Stimulated activated naive CD8-positive, alpha-beta T cell treated with anti-CD3 and anti-CD28 coated beads, Interleukin-15, amount 100 ng/mL, for 72 hours (primary cell): ENCODE measurements around the gene ADAMTS8.

Source experiments
- ATAC-seq: fragments of 150-1000 bp; cut with Tn5 transposase; 2 replicates; pipeline ENCODE4 v1.10.0; 2021; ENCODE audit warnings: mild to moderate bottlenecking, moderate library complexity
- DNase-seq, 2 donors: peaks; one replicate each; pipeline ENCODE4 v3.0.0; 2021 to 2022
- H3K27ac Mint-ChIP-seq, 2 donors: one replicate each; pipeline ENCODE4 v1.8.0; 2022; ENCODE audit warnings: mild to moderate bottlenecking in 2 of 2, mixed read lengths in 2 of 2, moderate library complexity in 2 of 2
- H3K27me3 Mint-ChIP-seq: one replicate; pipeline ENCODE4 v1.8.0; 2022; ENCODE audit warnings: mixed read lengths
- H3K4me1 Mint-ChIP-seq: one replicate; pipeline ENCODE4 v1.8.0; 2022; ENCODE audit warnings: mild to moderate bottlenecking, mixed read lengths
- H3K4me3 Mint-ChIP-seq, 2 donors: one replicate each; pipeline ENCODE4 v1.8.0; 2022; ENCODE audit warnings: mild to moderate bottlenecking in 2 of 2, mixed read lengths in 2 of 2, moderate library complexity in 1 of 2
- H3K9me3 Mint-ChIP-seq, 2 donors: one replicate each; pipeline ENCODE4 v1.8.0; 2022; ENCODE audit warnings: mixed read lengths in 2 of 2

ADAMTS8 gene

GRCh38 chr11:130404727-130405126 lies 23.7 kb downstream of the ADAMTS8 start:
- H3K4me3 Mint-ChIP-seq, result no peak overlapping the region
- no peak for ATAC-seq
- no peak for DNase-seq
- H3K9me3 Mint-ChIP-seq, result no peaks in the 10 kb centered on the region
- H3K27ac Mint-ChIP-seq, result no peak overlapping the region
- peaks cover 14% of the 10 kb centered on the region for H3K4me1 Mint-ChIP-seq
- peaks cover 18% of the 10 kb centered on the region for H3K27me3 Mint-ChIP-seq

DNA sequence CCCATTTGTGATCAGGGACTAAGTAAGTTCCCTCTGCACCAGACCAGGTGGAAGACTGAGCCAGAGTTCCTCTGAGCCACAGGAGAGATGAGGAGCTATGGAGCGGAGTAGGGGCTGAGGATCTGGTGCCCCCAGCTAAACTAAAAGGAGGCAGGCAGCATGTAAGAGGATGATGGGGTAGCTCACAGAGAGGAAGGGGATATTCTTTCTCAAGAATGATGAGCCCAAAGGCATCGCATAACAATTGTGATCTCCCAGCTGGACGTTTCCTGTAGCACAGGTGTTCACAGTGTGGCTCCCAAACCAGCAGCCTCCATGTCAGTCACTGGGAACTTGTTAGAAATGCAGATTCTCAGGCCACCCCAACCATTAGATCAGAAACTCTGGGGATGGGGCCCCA lies 24.4 kb downstream of the ADAMTS8 start:
- no peaks in the 10 kb centered on the region for H3K9me3 Mint-ChIP-seq
- no peak overlapping the region for H3K27ac Mint-ChIP-seq
- peaks cover 14% of the 10 kb centered on the region for H3K4me1 Mint-ChIP-seq
- no peak for ATAC-seq
- peaks cover 26% of the 10 kb centered on the region for H3K27me3 Mint-ChIP-seq
- no peak for DNase-seq
- H3K4me3 Mint-ChIP-seq, result no peak overlapping the region

- DNase-seq, result no peak
- no peaks in the 10 kb centered on the region for H3K9me3 Mint-ChIP-seq
These were observed 25.1 kb downstream of the ADAMTS8 start for GRCh38 chr11:130403271-130403804.

DNA sequence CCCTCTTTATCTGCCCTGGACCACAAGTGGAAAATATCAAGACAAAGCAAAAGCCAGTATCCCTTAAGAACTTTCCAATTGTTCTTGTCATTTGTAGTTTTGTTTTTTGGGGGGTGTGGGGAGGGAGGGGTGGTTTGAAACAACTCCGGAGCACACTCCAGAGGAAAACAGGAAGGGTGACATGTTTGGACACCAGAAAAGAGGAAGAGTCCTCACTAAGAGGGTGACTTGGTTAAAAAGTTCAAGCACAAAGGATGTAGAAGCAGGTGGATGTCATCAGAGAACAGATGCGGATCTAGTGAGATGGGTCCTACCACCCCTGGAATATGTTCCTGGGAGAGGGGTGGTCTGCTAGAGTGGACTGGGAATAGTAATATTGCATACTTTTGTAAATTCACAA lies 25.8 kb downstream of the ADAMTS8 start:
- H3K27ac Mint-ChIP-seq, result no peak overlapping the region
- no peak overlapping the region for H3K4me3 Mint-ChIP-seq
- peaks cover 14% of the 10 kb centered on the region for H3K4me1 Mint-ChIP-seq

More at GRCh38 chr11:130403271-130403804, 25.1 kb downstream of the ADAMTS8 start:
- ATAC-seq, result no peak
- Mint-ChIP-seq H3K4me3 (no peak overlapping the region), H3K27me3 (peaks cover 31% of the 10 kb centered on the region), H3K4me1 (peaks cover 14% of the 10 kb centered on the region), H3K27ac (no peak overlapping the region)

DNA sequence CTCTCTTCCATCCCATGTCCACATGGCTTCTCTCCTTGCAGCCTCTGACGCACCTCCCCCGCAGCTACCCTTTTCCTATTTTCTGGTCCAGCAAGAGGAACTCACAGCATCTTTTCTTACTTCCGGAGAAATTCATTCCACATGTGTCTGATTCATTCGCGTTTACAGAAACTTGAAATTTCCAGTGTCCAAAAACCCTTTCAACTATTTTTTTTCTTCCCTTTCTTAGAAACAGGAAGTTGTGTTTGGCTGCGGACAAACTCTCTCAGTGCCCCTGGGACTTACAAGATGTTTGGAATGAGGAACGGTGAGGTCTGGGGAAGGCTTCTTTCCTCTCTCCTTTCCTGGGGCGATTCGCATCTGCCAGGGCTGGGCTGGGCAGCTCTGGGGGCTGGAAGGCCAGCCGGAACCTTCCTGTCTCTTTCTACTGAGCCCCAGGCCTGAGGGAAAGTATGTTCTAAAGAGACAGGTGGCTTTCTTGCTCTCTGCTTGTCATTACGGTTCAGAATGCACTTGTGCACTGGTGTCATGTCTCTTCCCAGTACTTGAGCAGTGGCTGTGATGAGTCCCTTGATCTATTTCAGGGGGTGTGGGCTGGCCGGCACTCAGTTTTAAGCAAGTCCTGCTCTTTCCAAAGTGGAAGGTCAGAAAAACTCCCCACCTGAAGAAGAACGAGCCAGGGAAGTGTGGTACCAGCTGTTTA lies 27.5 kb downstream of the ADAMTS8 start:
- Mint-ChIP-seq H3K27me3 (peaks cover 44% of the 10 kb centered on the region), H3K4me3 (no peak overlapping the region), H3K9me3 (no peaks in the 10 kb centered on the region), H3K27ac (no peak overlapping the region), H3K4me1 (peaks cover 14% of the 10 kb centered on the region)
- no peak for ATAC-seq
- DNase-seq, result no peak

More for the DNA sequence above, 25.8 kb downstream of the ADAMTS8 start:
- ATAC-seq (no peak), DNase-seq (no peak)
- Mint-ChIP-seq H3K9me3 (no peaks in the 10 kb centered on the region), H3K27me3 (peaks cover 39% of the 10 kb centered on the region)

DNA sequence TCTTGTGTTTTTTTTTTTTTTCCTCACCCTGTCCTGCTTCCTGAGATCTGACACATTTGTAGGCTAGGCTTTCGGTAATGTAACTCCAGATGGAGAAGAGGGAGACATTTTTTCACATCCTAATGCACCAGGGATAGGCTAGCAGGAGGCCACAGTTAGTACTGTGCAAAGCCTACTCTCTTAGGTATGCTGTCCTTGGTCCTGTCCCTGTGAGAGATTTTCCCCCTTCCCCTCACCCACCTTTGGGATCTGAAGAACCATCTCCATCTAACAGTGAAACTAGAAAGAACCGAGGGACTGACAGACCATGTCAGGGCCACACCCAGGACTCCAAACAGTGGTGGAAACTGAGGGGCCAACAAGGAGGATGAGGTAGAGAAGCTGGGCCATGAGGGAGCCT lies 29.2 kb downstream of the ADAMTS8 start:
- ATAC-seq (no peak), DNase-seq (no peak)
- H3K4me1 Mint-ChIP-seq, result peaks cover 14% of the 10 kb centered on the region
- H3K27me3 Mint-ChIP-seq, result peaks cover 44% of the 10 kb centered on the region
- no peak overlapping the region for H3K4me3 Mint-ChIP-seq
- H3K27ac Mint-ChIP-seq, result peak overlapping the region in 1 of 2 donors; percentile 74
- no peaks in the 10 kb centered on the region for H3K9me3 Mint-ChIP-seq

DNA sequence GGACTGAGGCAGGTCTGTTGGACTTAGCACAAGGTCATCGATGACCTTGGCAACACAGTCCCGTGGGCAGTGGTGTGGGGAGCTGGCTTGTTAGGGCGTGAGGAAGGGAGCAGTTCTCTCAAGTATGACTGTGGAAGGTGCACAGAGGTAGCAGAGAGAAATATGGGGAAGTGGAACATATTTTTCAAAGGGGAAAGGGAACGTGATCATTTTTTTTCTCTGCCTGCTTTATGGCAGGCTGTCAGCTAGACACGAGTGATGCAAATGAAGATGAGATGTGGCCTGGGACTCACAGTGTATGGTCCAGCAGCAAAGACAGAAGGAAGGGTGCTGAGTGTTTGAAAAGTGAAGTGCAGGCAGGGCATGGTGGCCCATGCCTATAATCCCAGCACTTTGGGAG lies 30.6 kb downstream of the ADAMTS8 start:
- no peak overlapping the region for H3K4me3 Mint-ChIP-seq
- no peaks in the 10 kb centered on the region for H3K9me3 Mint-ChIP-seq
- DNase-seq (no peak), ATAC-seq (no peak)
- peaks cover 44% of the 10 kb centered on the region for H3K27me3 Mint-ChIP-seq
- H3K4me1 Mint-ChIP-seq, result peaks cover 14% of the 10 kb centered on the region
- no peak overlapping the region for H3K27ac Mint-ChIP-seq

DNA sequence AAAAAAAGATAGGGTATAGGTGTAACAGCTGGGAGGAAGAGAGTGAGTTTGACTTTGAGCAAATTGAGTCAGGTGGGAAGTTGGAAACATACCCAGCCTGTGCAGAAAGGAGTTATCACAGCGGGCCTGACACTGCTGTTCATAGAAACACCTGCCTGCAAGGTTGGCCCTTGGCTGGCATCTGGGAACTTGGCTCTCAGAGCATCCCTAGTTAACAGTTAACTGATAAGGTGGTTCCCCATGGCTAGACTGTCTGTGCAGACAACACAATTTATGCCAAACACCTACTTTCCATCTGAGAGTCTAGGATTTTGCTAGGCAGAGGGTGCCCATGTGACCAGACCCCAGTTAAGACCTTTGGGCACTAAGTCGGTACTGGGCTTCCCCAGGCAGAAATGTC lies 31.4 kb downstream of the ADAMTS8 start:
- DNase-seq, result no peak

DNA sequence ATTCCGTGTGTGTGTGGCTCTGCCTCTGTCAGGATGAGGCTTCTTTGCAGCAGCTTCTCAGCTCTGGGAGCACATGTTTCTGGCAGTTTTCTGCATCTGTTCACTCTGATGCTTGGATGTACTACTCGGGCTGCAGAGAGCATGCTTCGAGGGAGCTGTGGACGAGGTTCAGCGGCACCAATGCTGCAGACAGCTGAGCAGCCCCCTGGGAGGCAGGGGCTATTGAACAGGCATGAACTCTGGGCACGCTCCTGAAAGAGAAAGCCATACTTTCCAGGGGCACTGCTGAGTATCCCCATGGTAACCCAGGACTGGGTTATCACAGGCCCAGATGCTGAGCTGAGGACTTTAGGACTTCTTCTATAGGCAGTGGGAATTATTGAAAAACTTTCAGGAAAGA lies 33.8 kb downstream of the ADAMTS8 start:
- H3K9me3 Mint-ChIP-seq, result no peaks in the 10 kb centered on the region
- H3K4me1 Mint-ChIP-seq, result peaks cover 8% of the 10 kb centered on the region
- DNase-seq (no peak), ATAC-seq (no peak)
- no peak overlapping the region for H3K4me3 Mint-ChIP-seq
- no peak overlapping the region for H3K27ac Mint-ChIP-seq
- peaks cover 25% of the 10 kb centered on the region for H3K27me3 Mint-ChIP-seq

More for the DNA sequence above, 31.4 kb downstream of the ADAMTS8 start:
- Mint-ChIP-seq H3K4me3 (no peak overlapping the region), H3K9me3 (no peaks in the 10 kb centered on the region), H3K27ac (no peak overlapping the region), H3K4me1 (peaks cover 20% of the 10 kb centered on the region), H3K27me3 (peaks cover 44% of the 10 kb centered on the region)
- no peak for ATAC-seq

DNA sequence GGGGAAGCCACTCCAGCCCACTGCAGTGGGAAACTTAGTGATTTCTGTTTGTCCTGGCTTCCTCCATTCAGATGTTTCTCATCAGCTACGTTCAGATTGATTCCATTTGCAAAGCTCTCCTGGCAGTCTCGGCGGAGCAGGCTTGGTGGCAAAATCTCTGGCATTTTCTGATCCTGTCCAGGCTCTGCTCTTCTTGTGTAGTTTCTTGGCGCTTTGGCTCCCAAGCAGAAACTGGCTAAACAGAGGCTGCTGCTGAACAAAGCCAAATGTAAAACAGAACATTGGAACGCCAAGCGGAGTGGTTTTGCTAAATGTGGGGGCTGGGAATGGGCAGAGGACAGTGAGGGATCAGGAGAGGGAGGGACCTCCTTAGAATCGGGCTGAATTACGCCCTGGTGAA lies 36.7 kb downstream of the ADAMTS8 start:
- Mint-ChIP-seq H3K27me3 (no peaks in the 10 kb centered on the region), H3K9me3 (no peaks in the 10 kb centered on the region), H3K4me1 (peaks cover 25% of the 10 kb centered on the region), H3K27ac (no peak overlapping the region), H3K4me3 (no peak overlapping the region)
- DNase-seq, result no peak
- no peak for ATAC-seq

GRCh38 chr11:130390071-130390758 lies 38.2 kb downstream of the ADAMTS8 start:
- Mint-ChIP-seq H3K27ac (no peak overlapping the region), H3K9me3 (no peaks in the 10 kb centered on the region), H3K27me3 (no peaks in the 10 kb centered on the region), H3K4me1 (peaks cover 25% of the 10 kb centered on the region), H3K4me3 (no peak overlapping the region)
- DNase-seq (no peak), ATAC-seq (no peak)

DNA sequence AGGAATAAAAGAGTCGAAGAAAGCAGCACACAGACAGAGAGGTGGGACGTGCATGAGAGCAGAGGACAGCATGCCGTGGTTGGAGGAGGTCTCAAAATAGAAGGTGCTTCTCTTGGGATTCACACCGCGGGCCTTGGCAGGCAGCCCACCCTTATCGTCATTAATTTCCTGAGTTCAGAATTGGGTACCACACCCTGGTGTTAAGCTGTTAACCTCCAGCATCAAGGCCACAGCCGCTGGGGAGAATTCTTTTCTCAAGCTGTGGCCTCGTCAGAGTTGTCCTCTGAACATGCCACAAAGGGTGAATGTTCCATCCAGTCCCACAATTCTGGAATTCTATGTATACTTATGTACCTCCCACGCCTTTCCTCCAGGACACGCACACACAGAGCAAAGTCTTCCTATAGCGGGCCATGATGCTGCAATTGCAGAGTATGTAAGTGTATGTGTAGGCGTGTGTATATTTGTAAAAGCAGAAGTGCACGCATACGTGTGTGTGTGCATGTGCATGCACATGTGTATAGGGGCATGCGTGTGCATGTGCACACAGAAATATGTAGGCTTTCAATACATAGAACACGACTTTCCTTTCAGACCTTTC lies 39.0 kb downstream of the ADAMTS8 start:
- ATAC-seq (peak; percentile 14), DNase-seq (no peak)
- peak overlapping the region; percentile 67 to 71 for H3K4me3 Mint-ChIP-seq
- no peaks in the 10 kb centered on the region for H3K9me3 Mint-ChIP-seq
- H3K4me1 Mint-ChIP-seq, result peaks cover 25% of the 10 kb centered on the region
- H3K27me3 Mint-ChIP-seq, result no peaks in the 10 kb centered on the region
- no peak overlapping the region for H3K27ac Mint-ChIP-seq

- peak; percentile 7 to 12 for DNase-seq
- ATAC-seq, result peak; percentile 74
- Mint-ChIP-seq H3K4me3 (peak overlapping the region; percentile 67 to 71), H3K9me3 (no peaks in the 10 kb centered on the region), H3K27ac (peak overlapping the region in 1 of 2 donors; percentile 86), H3K27me3 (no peaks in the 10 kb centered on the region), H3K4me1 (peaks cover 26% of the 10 kb centered on the region)
These were observed 39.7 kb downstream of the ADAMTS8 start for GRCh38 chr11:130388607-130389205.

GRCh38 chr11:130386056-130386455 lies 42.4 kb downstream of the ADAMTS8 start:
- DNase-seq (no peak), ATAC-seq (no peak)
- H3K4me1 Mint-ChIP-seq, result peaks cover 29% of the 10 kb centered on the region
- no peaks in the 10 kb centered on the region for H3K9me3 Mint-ChIP-seq
- H3K4me3 Mint-ChIP-seq, result no peak overlapping the region
- H3K27ac Mint-ChIP-seq, result no peak overlapping the region
- H3K27me3 Mint-ChIP-seq, result no peaks in the 10 kb centered on the region

- no peaks in the 10 kb centered on the region for H3K27me3 Mint-ChIP-seq
- H3K4me1 Mint-ChIP-seq, result peaks cover 16% of the 10 kb centered on the region
- H3K27ac Mint-ChIP-seq, result peak overlapping the region in 1 of 2 donors; percentile 71
- peaks cover 0 to 9% of the 10 kb centered on the region in 2 donors for H3K9me3 Mint-ChIP-seq
- H3K4me3 Mint-ChIP-seq, result no peak overlapping the region
- ATAC-seq (no peak), DNase-seq (no peak)
These were observed 44.8 kb downstream of the ADAMTS8 start for GRCh38 chr11:130383344-130384211.
